ENCODE results near the gene CAMK2B.

Gene CAMK2B

GRCh38 chr7:44231088-44231487 lies 94.3 kb downstream of the CAMK2B start:
- DNase-seq (ENCODE audit: low read depth, low spot score), result no peak

- no peak for DNase-seq (ENCODE audit: low read depth, low spot score)
Measured at GRCh38 chr7:44230286-44230685, 95.1 kb downstream of the CAMK2B start.

DNA sequence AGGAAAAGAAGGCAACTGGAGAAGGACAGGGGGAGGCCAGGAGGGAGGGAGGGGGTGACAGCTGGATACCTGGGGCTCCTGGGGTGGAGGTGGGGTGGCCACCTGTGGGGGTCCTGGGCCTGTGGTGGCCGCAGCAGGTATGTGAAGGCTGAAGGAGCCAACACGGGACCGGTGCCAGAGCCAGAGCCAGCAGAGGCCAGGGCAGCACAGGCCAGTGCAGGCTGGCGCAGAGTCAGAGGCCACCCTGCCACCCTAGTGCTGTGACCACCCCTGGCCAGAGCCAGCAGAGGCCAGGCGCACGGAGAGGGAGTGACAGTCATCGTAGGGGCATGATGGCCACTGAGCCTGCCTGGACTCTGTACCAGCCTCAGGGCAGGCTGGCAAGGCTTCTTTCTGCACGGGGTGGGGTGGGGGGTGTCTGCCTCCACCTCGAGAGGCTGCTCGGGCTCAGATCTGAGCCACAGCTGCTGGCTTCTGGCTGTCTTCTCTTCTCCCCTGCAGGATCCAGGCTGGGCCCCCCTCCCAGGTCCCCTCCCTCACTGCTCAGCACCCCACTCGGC lies 95.8 kb downstream of the CAMK2B start:
- DNase-seq (ENCODE audit: low read depth, low spot score), result no peak

- no peak for DNase-seq (ENCODE audit: low read depth, low spot score)
Measured at GRCh38 chr7:44228571-44229350, 96.6 kb downstream of the CAMK2B start.

DNA sequence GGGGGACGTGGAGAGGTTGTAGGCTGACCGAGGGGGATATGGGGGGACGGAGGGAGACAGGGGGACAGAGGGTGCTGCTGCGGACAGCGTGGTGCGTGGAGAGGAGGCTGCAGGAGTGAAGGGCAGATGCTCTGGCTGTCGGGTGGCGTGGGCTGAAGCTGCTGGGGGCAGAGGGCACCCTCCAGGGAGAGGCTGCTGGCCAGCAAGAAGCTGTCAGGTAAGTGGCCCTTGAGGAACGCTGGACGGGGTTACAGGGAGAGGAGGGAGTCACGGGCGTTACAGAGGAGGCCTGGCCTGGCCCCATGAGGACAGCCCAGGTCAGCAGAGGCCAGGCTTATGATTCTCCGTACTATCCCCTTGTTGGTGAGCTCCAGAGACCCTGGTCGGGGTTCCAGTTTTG lies 97.5 kb downstream of the CAMK2B start:
- DNase-seq (ENCODE audit: low read depth, low spot score), result no peak

GRCh38 chr7:44226396-44226753 lies 99.0 kb downstream of the CAMK2B start:
- DNase-seq (ENCODE audit: low read depth, low spot score), result no peak

DNA sequence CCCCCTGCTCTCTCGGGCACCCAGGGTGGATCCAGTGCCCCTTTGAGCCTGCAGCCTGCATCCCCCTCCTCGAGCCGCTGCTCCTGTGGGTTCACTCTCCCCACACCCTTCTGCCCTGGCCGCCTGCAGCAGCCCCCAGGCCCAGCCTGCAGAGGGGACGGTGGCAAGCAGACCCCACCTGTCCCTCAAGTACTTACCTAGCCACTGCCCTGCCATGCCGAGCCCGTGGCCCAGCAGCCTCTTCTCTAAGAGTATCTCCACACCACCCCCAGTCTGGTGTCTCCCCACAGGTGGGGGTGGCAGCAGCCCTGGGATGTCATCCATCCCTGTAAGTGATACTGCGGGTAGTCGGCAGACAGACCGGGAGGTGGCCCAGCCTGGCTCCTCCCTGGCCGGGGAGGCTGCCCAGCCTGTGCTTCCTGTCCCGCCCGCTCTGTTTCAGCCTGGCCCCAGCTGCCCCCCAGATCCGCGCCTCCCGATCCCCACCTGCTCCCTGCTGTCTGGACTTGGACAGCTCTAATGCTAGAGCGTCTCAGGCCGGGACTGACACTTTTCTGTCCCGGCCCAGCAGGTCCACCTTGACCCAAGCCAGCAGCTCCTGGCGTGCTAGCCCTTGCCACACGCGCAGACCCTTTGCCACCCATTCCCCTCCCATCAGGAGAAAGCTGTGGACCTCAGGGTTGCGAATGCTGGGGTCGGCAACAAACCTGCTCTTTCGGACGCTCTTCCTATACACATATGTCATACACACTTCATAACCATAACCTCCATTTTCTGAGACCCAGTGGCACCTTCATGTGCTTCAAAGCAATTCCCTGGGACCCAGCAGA lies 99.6 kb downstream of the CAMK2B start:
- DNase-seq (ENCODE audit: low read depth, low spot score), result no peak

DNA sequence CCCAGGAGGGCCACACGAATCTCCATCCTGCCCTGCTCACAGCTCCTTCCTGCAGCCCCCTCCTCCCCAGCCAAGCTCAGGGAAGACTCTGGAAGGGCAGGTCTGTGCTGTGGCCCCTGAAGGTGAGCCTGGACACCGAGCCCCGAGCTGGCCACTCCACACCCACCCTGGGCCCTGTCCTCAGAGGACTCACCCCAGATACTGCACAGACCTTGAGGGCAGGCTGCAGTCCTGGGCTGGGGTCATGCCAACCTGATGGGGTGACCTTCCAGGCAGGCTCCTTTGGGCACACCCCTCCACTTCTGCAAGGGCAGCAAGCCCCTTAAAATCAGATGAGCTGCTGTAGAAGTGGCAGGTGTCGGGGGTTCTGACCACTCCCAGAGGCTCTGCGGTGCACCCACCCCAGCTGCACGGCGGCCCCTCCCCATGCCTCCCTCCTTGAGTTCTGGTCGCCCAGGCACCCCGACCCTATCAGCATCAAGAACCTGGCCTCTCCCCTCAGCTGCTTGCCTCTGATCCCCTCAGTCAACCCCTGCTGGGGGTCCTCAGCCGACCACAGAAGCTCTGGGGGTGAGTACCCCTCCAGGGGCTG lies 100.3 kb downstream of the CAMK2B start:
- no peak for DNase-seq (ENCODE audit: low read depth, low spot score)

DNA sequence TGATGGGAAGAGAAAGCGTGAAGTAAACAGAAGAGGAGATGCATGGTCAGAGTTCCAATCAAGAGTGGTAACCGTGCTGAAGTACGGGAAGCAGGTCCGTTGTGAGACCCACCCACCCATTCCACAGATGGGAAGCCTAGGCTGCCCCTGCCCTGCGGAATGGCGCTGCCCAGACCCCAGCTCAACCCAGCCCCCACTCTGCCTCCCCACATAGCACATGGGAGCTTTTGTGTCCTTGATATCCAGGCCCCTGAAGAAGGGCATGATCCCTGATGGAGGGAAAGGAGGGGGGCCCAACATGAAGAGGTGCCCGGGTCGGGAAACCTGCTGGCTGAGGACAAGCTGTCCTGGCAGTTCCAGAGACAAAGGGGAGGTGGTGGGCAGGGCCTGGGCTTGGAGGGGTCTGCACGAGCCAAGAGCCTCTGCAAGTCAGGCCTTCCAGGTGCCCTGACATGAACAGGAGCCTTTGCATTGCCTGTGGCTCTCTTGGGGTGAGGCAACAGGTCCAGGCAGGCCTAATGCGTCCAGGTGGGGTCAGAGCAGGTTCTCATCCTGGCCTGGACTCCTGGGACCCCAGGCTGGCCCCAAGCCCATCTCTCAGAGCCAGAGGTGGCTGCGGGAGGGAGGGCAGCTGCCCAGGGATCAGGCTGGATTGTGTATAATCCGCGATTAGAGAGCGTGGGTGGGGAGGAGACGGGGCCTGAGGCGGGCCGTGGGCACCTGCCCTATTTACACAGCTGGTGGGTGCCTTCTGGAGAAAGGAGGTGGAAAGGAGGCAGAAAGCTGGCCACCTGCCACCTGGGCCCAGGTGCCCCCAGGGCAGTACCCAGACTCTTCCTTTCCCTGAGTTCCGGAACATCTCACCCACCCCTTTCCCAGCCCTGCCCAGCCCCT lies 101.1 kb downstream of the CAMK2B start:
- DNase-seq (ENCODE audit: low read depth, low spot score), result no peak

DNA sequence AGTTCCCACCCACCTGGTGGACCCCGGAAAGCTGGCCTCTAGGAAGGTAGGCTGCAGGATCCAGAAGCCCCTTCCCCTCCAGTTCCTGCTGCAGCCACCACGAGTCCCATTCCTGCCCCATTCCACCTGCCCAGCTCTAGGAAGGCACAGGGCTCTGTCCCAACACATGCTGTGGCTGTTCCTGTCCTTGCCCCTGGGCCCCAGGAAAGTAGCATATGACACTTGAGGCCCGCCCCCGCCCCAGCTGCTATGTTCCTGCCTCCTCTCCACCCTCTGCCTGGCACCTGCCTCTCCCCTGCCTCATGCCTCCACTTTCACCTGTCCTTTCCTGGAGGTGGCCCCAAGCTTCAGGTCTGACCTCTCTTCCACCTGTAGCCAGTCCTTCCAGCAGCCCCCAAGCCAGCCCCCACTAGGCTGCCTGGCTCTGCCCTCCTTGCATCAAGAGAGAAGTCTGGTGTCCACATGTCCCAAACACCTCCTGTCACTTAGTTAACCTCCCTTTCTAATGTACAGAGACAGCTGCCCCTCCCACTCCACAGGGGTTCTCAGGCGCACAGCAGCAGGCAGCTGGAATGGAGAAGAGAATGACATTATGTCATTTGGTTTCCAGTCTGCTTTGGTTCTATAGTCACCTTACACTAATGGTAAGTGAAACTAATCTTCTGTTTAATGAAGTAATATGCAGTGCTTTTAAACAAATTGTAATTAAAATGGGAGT lies 101.9 kb downstream of the CAMK2B start:
- DNase-seq (ENCODE audit: low read depth, low spot score), result no peak

GRCh38 chr7:44222776-44223261 lies 102.6 kb downstream of the CAMK2B start:
- DNase-seq (ENCODE audit: low read depth, low spot score), result no peak

DNA sequence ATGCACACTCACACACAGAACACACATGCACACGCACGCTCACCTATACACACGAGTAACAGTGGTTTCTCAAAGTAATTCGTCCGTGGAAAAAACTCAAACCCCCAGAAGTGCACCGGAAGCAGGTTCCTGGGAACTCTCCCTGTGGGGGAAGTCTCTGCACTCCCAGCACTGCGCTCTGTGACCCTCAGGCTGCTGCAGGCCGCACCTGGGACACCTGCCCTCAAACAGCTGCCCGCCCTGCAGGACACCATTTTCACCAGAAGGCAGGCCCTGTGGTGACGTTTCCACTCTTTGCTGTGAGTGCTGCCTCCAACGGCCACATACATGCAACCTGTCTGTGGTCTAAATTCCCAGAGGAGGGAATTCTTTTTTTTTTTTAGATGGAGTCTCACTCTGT lies 103.3 kb downstream of the CAMK2B start:
- DNase-seq (ENCODE audit: low read depth, low spot score), result no peak

GRCh38 chr7:44221231-44221791 lies 104.1 kb downstream of the CAMK2B start:
- no peak for DNase-seq (ENCODE audit: low read depth, low spot score)

DNA sequence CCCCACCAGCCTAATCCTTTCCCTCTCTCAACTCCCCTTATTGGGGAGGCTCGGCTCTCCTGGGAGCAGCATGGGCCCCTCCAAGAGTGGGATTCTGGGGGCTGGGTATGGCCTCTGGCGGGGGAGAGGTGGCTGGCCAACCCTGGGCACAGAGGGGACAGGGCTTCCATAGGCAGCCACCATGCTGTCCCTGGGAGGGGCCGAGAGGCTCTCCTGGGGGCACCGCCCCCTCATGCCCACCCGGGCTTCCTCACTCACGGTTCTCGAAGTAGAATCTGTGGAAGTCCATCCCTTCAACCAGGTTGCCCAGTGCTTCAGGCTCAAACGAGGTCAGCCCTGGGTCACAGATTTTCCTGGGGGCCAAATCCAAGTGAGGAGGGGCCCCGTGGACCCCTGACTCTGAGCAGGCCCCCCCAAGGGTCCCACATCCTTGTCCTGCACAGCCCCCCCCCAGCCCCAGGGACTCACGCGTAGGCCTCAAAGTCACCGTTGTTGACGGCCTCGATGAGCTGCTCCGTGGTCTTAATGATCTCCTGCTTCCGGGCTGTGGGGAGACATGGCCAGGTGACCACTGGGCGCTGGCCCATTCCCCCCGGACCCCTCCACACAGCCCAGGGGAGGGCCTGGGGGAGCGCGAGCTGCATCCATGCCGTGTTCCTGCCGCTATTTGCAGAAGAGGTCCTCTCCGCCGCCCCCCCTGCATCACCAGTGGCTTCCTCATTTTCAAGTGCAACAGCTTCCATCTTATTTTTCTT lies 104.9 kb downstream of the CAMK2B start:
- DNase-seq (ENCODE audit: low read depth, low spot score), result no peak

- no peak for DNase-seq (ENCODE audit: low read depth, low spot score)
Measured at GRCh38 chr7:44220046-44220357, 105.4 kb downstream of the CAMK2B start.

GRCh38 chr7:44219371-44220045 lies 105.9 kb downstream of the CAMK2B start:
- no peak for DNase-seq (ENCODE audit: low read depth, low spot score)

DNA sequence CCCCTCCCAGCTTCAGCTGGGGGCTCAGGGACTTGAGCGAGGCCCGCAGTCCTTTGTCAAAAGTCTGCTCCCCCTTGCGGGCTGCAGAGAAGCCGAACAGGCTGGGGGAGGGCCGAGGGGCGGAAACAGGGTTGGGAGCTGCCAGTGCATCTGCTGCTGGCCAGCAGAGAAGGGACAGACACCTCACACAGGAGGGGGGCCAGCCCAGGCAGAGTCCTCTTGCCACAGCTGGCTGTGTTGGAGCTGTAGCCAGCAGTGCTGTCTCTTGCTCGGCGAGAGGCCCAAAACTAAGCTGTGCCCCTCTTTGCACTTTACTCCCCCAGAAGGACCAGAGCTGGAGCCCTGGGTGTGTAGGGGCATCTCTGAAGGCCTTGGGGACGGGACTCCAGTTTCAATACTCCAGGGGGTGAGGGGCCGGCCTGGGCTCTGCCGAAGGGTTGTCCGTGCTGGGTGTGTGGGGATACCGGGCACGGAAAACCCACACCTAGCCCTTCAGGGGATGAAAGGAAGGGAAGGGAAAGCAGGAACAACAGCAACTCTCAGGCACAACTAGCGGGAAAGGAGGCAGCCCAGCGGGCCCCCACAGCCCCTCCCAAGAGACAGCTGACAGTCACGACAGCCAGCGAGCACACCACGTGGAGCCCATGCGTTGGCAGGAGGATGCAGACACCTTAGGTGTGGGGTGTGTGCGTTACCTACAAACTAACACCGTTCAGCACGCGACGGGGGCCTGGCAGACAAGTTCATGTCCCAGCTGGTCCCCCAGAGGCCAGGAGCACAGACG lies 106.8 kb downstream of the CAMK2B start:
- no peak for DNase-seq (ENCODE audit: low read depth, low spot score)

DNA sequence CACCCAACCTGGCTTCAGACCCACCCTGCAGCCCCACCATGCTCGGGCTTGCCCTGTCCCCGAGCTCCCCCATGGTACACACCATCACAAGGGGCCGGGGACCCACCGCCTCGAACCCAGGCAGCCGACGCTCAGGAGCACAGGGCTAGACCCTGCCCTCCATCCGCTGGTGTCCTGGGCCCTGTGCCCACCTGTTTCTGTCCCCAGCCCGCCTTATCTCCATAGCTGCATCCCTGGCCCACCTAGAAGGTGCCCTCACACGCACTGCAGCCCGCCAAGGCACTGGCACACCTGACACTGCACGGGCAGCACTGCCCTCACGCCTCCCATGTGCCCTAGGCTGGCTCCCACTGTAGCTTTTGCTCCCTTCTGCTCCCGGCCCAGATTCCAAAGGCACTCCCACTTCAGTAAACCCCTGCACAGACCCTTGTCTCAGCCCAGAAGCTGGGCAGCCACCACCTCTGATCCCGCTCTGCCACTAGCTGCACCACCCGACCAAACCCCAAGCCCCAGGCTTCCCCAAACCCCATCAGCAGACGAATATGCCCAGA lies 107.5 kb downstream of the CAMK2B start:
- no peak for DNase-seq (ENCODE audit: low read depth, low spot score)
